HEK293 (cell line): ENCODE measurements around the gene MRPL34.

Experiments
- BCL11B ChIP-seq: fragments of 450-650 bp; formaldehyde crosslinking; IDR thresholded peaks from 2 replicates; pipeline ENCODE4 v1.5.1; 2016; ENCODE audit warnings: low read depth, missing biosample characterization, missing genetic modification characterization
- GLI4 ChIP-seq: fragments of 450-650 bp; formaldehyde crosslinking; IDR thresholded peaks from 2 replicates; pipeline ENCODE4 v1.5.1; 2016; ENCODE audit warnings: missing biosample characterization, missing genetic modification characterization
- GLIS1 ChIP-seq: fragments of 450-650 bp; formaldehyde crosslinking; IDR thresholded peaks from 2 replicates; pipeline ENCODE4 v1.5.1; 2016; ENCODE audit warnings: missing biosample characterization, missing genetic modification characterization
- HOXC10 ChIP-seq: sonication (generic); formaldehyde crosslinking; IDR thresholded peaks from 2 replicates; pipeline ENCODE4 v1.8.1; 2023; ENCODE audit warnings: mild to moderate bottlenecking, missing genetic modification reagents
- KLF7 ChIP-seq: fragments of 450-650 bp; formaldehyde crosslinking; IDR thresholded peaks from 2 replicates; pipeline ENCODE4 v1.5.1; 2016; ENCODE audit warnings: missing biosample characterization, missing genetic modification characterization, borderline replicate concordance
- PRDM1 ChIP-seq: fragments of 450-650 bp; formaldehyde crosslinking; IDR thresholded peaks from 2 replicates; pipeline ENCODE4; 2016; ENCODE audit warnings: missing biosample characterization, missing genetic modification characterization
- TCF7L2 ChIP-seq: IDR thresholded peaks from 2 replicates; pipeline ENCODE4 v1.6.1; 2011; ENCODE audit warnings: low read depth, mild to moderate bottlenecking, inconsistent platforms, low read length, moderate library complexity, borderline replicate concordance
- ZBTB1 ChIP-seq: fragments of 450-650 bp; formaldehyde crosslinking; IDR thresholded peaks from 2 replicates; pipeline ENCODE4 v1.5.1; 2016; ENCODE audit warnings: missing biosample characterization, missing genetic modification characterization
- ZBTB7A ChIP-seq: fragments of 450-650 bp; formaldehyde crosslinking; IDR thresholded peaks from 2 replicates; pipeline ENCODE4 v1.5.1; 2016; ENCODE audit warnings: low read depth, missing biosample characterization, missing genetic modification characterization
- ZNF132 ChIP-seq: fragments of 450-650 bp; formaldehyde crosslinking; IDR thresholded peaks from 2 replicates; pipeline ENCODE4 v1.5.1; 2017; ENCODE audit warnings: missing biosample characterization, missing genetic modification characterization, borderline replicate concordance
- ZNF146 ChIP-seq: fragments of 450-650 bp; formaldehyde crosslinking; IDR thresholded peaks from 2 replicates; pipeline ENCODE4 v1.5.1; 2016; ENCODE audit warnings: missing biosample characterization, missing genetic modification characterization
- ZNF169 ChIP-seq: fragments of 450-650 bp; formaldehyde crosslinking; IDR thresholded peaks from 2 replicates; pipeline ENCODE4 v1.5.1; 2016; ENCODE audit warnings: missing biosample characterization, missing genetic modification characterization
- ZNF19 ChIP-seq: fragments of 450-650 bp; formaldehyde crosslinking; IDR thresholded peaks from 2 replicates; pipeline ENCODE4; 2016; ENCODE audit warnings: missing biosample characterization, missing genetic modification characterization, low read depth
- ZNF223 ChIP-seq: fragments of 450-650 bp; formaldehyde crosslinking; IDR thresholded peaks from 2 replicates; pipeline ENCODE4 v1.5.1; 2016; ENCODE audit warnings: missing biosample characterization, missing genetic modification characterization
- ZNF423 ChIP-seq: fragments of 450-650 bp; formaldehyde crosslinking; IDR thresholded peaks from 2 replicates; pipeline ENCODE4 v1.5.1; 2016; ENCODE audit warnings: missing biosample characterization, missing genetic modification characterization
- ZNF426 ChIP-seq: fragments of 450-650 bp; formaldehyde crosslinking; IDR thresholded peaks from 2 replicates; pipeline ENCODE4 v1.5.1; 2017; ENCODE audit warnings: missing biosample characterization, missing genetic modification characterization, mild to moderate bottlenecking, inconsistent platforms, moderate library complexity
- ZNF48 ChIP-seq: fragments of 450-650 bp; formaldehyde crosslinking; IDR thresholded peaks from 2 replicates; pipeline ENCODE4 v1.5.1; 2016; ENCODE audit warnings: missing biosample characterization, missing genetic modification characterization
- ZNF501 ChIP-seq: fragments of 450-650 bp; formaldehyde crosslinking; IDR thresholded peaks from 2 replicates; pipeline ENCODE4 v1.5.1; 2016; ENCODE audit warnings: missing biosample characterization, missing genetic modification characterization
- ZNF560 ChIP-seq: fragments of 450-650 bp; formaldehyde crosslinking; IDR thresholded peaks from 2 replicates; pipeline ENCODE4 v1.5.1; 2017; ENCODE audit warnings: missing biosample characterization, missing genetic modification characterization, borderline replicate concordance
- ZNF561 ChIP-seq: fragments of 450-650 bp; IDR thresholded peaks from 2 replicates; pipeline ENCODE4 v1.5.1; 2018; ENCODE audit warnings: missing biosample characterization, missing genetic modification characterization, borderline replicate concordance
- ZNF600 ChIP-seq: fragments of 450-650 bp; formaldehyde crosslinking; IDR thresholded peaks from 2 replicates; pipeline ENCODE4 v1.5.1; 2016; ENCODE audit warnings: missing biosample characterization, missing genetic modification characterization
- ZNF629 ChIP-seq: fragments of 450-650 bp; formaldehyde crosslinking; IDR thresholded peaks from 2 replicates; pipeline ENCODE4 v1.5.1; 2017; ENCODE audit warnings: missing biosample characterization, missing genetic modification characterization
- ZNF670 ChIP-seq: fragments of 450-650 bp; formaldehyde crosslinking; IDR thresholded peaks from 2 replicates; pipeline ENCODE4 v1.5.1; 2016; ENCODE audit warnings: missing biosample characterization, missing genetic modification characterization, low read depth
- ZNF747 ChIP-seq: fragments of 450-650 bp; formaldehyde crosslinking; IDR thresholded peaks from 2 replicates; pipeline ENCODE4 v1.5.1; 2016; ENCODE audit warnings: missing biosample characterization, missing genetic modification characterization
- ZNF76 ChIP-seq: fragments of 450-650 bp; formaldehyde crosslinking; IDR thresholded peaks from 2 replicates; pipeline ENCODE4; 2016; ENCODE audit warnings: low read depth, missing biosample characterization, missing genetic modification characterization, borderline replicate concordance
- ZNF791 ChIP-seq: fragments of 450-650 bp; formaldehyde crosslinking; IDR thresholded peaks from 2 replicates; pipeline ENCODE4 v1.5.1; 2016; ENCODE audit warnings: missing biosample characterization, missing genetic modification characterization
- ZNF792 ChIP-seq: fragments of 450-650 bp; formaldehyde crosslinking; IDR thresholded peaks from 2 replicates; pipeline ENCODE4 v1.5.1; 2016; ENCODE audit warnings: missing biosample characterization, missing genetic modification characterization
- TF ChIP-seq, protein P1 (sequence below): fragments of 450-650 bp; formaldehyde crosslinking; IDR thresholded peaks from 2 replicates; pipeline ENCODE4 v1.5.1; 2016; ENCODE audit warnings: missing biosample characterization, missing genetic modification characterization
- TF ChIP-seq, protein P2 (sequence below): fragments of 450-650 bp; formaldehyde crosslinking; IDR thresholded peaks from 2 replicates; pipeline ENCODE4 v1.5.1; 2017; ENCODE audit warnings: missing biosample characterization, missing genetic modification characterization
- TF ChIP-seq, protein P3 (sequence below): fragments of 450-650 bp; IDR thresholded peaks from 2 replicates; pipeline ENCODE4 v1.5.1; 2018; ENCODE audit warnings: missing biosample characterization, mild to moderate bottlenecking, missing genetic modification characterization
- TF ChIP-seq, protein P4 (sequence below): fragments of 450-650 bp; formaldehyde crosslinking; IDR thresholded peaks from 2 replicates; pipeline ENCODE4 v1.5.1; 2016; ENCODE audit warnings: missing biosample characterization, missing genetic modification characterization
- TF ChIP-seq, protein P5 (sequence below): fragments of 450-650 bp; formaldehyde crosslinking; IDR thresholded peaks from 2 replicates; pipeline ENCODE4 v1.5.1; 2016; ENCODE audit warnings: missing biosample characterization, missing genetic modification characterization
- TF ChIP-seq, protein P6 (sequence below): fragments of 450-650 bp; IDR thresholded peaks from 2 replicates; pipeline ENCODE4 v1.5.1; 2018; ENCODE audit warnings: missing biosample characterization, missing genetic modification characterization

MRPL34 gene

DNA sequence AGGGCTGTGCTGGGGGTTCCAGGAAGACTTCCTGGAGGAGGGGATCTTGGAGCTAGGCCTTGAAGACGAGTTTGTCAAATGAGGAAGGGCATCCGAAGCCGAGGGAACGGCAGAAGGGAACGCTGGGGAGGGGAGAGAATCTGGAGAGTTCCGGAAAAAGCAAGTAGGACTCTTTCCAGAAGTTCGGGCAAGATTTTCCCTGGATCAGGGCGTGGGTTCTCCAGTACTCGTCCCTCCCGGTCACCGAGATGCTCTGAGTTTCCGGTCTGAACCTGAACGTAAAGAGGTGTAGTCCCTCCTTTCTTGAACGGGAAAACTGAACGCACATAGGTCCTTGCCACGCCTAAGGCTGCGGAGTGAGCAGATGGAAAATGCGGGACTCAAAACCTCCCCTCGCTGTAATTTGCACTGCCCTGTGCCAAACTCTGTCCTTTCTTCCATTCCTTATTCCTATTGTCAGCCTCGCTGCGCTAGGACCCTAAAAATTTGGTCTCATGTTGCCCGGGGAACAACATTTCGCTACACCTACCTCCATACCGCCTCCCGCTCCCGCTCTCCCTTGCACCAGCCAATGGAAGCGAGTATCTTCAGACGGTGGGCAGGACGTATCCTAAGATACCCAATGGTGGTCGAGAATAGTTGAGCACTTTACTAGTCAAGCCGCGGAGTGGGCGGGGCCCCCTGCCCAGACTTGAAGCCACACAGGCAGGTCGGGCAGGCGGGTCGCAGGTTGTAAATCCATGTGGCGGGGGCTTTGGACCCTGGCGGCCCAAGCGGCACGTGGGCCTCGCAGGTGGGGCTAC is 31.4 kb downstream of the MRPL34 start, which contains the start of gene GTPBP3 (continued):
- TF ChIP-seq ZNF423 (tag by site-specific recombination) (no peak), ZNF501 (tag by site-specific recombination) (peak; percentile 99), ZNF629 (tag by site-specific recombination) (peak; percentile 89), ZNF747 (no peak), ZNF792 (tag by site-specific recombination) (0 out of 2 replicates have a peak, but pooled peaks have one; percentile 18), ZNF561 (tag by site-specific recombination) (peak; percentile 95), ZNF132 (tag by site-specific recombination) (no peak), ZNF600 (tag by site-specific recombination) (peak; percentile 100), GLI4 (peak; percentile 89), ZNF48 (tag by site-specific recombination) (no peak), KLF7 (tag by site-specific recombination) (peak; percentile 99), ZNF223 (tag by site-specific recombination) (0 out of 2 replicates have a peak, but pooled peaks have one; percentile 60), ZNF560 (tag by site-specific recombination) (no peak), ZNF426 (no peak), ZNF19 (tag by site-specific recombination) (no peak), TCF7L2 (peak; percentile 37; the same call in 1 of the 2 replicates), ZNF76 (tag by site-specific recombination) (peak; percentile 92), ZNF670 (tag by site-specific recombination) (no peak), ZNF169 (tag by site-specific recombination) (no peak), HOXC10 (CRISPR knock-in tag) (no peak; the same call in 1 of the 2 replicates), ZNF146 (tag by site-specific recombination) (peak; percentile 74; the same call in 1 of the 2 replicates), ZNF791 (no peak), PRDM1 (tag by site-specific recombination) (peak; percentile 56; the same call in 1 of the 2 replicates), ZBTB7A (tag by site-specific recombination) (peak; percentile 69), GLIS1 (tag by site-specific recombination) (peak; percentile 45), BCL11B (tag by site-specific recombination) (no peak), ZBTB1 (tag by site-specific recombination) (no peak)
- TF ChIP-seq, protein P1, sequence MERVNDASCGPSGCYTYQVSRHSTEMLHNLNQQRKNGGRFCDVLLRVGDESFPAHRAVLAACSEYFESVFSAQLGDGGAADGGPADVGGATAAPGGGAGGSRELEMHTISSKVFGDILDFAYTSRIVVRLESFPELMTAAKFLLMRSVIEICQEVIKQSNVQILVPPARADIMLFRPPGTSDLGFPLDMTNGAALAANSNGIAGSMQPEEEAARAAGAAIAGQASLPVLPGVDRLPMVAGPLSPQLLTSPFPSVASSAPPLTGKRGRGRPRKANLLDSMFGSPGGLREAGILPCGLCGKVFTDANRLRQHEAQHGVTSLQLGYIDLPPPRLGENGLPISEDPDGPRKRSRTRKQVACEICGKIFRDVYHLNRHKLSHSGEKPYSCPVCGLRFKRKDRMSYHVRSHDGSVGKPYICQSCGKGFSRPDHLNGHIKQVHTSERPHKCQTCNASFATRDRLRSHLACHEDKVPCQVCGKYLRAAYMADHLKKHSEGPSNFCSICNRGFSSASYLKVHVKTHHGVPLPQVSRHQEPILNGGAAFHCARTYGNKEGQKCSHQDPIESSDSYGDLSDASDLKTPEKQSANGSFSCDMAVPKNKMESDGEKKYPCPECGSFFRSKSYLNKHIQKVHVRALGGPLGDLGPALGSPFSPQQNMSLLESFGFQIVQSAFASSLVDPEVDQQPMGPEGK (tag by site-specific recombination) = peak; percentile 80
- TF ChIP-seq, protein P2, sequence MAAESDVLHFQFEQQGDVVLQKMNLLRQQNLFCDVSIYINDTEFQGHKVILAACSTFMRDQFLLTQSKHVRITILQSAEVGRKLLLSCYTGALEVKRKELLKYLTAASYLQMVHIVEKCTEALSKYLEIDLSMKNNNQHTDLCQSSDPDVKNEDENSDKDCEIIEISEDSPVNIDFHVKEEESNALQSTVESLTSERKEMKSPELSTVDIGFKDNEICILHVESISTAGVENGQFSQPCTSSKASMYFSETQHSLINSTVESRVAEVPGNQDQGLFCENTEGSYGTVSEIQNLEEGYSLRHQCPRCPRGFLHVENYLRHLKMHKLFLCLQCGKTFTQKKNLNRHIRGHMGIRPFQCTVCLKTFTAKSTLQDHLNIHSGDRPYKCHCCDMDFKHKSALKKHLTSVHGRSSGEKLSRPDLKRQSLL = peak; percentile 84
- TF ChIP-seq, protein P3, sequence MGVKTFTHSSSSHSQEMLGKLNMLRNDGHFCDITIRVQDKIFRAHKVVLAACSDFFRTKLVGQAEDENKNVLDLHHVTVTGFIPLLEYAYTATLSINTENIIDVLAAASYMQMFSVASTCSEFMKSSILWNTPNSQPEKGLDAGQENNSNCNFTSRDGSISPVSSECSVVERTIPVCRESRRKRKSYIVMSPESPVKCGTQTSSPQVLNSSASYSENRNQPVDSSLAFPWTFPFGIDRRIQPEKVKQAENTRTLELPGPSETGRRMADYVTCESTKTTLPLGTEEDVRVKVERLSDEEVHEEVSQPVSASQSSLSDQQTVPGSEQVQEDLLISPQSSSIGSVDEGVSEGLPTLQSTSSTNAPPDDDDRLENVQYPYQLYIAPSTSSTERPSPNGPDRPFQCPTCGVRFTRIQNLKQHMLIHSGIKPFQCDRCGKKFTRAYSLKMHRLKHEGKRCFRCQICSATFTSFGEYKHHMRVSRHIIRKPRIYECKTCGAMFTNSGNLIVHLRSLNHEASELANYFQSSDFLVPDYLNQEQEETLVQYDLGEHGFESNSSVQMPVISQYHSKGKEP (tag by site-specific recombination) = no peak
- TF ChIP-seq, protein P4, sequence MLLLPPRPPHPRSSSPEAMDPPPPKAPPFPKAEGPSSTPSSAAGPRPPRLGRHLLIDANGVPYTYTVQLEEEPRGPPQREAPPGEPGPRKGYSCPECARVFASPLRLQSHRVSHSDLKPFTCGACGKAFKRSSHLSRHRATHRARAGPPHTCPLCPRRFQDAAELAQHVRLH = peak; percentile 99
- TF ChIP-seq, protein P5, sequence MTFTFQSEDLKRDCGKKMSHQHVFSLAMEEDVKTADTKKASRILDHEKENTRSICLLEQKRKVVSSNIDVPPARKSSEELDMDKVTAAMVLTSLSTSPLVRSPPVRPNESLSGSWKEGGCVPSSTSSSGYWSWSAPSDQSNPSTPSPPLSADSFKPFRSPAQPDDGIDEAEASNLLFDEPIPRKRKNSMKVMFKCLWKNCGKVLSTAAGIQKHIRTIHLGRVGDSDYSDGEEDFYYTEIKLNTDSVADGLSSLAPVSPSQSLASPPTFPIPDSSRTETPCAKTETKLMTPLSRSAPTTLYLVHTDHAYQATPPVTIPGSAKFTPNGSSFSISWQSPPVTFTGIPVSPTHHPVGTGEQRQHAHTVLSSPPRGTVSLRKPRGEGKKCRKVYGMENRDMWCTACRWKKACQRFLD (tag by site-specific recombination) = peak; percentile 7; the same call in 1 of the 2 replicates
- TF ChIP-seq, protein P6, sequence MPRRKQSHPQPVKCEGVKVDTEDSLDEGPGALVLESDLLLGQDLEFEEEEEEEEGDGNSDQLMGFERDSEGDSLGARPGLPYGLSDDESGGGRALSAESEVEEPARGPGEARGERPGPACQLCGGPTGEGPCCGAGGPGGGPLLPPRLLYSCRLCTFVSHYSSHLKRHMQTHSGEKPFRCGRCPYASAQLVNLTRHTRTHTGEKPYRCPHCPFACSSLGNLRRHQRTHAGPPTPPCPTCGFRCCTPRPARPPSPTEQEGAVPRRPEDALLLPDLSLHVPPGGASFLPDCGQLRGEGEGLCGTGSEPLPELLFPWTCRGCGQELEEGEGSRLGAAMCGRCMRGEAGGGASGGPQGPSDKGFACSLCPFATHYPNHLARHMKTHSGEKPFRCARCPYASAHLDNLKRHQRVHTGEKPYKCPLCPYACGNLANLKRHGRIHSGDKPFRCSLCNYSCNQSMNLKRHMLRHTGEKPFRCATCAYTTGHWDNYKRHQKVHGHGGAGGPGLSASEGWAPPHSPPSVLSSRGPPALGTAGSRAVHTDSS (tag by site-specific recombination) = peak; percentile 39
